ENCODE results near the gene BABAM2.
"Not testable (repeated sequence)": the region's sequence is repeated elsewhere in the genome, so short reads cannot be mapped to it uniquely, and the experiment has no call there.

BABAM2 gene

GRCh38 chr2:28011322-28011737 lies 120.8 kb downstream of the BABAM2 start:
- H3K4me2 ChIP-seq (ENCODE audit: insufficient read depth, low read length) = no peak overlapping the region
- H3K27me3 ChIP-seq (ENCODE audit: insufficient read depth, low read length, poor library complexity) = no peaks in the 10 kb centered on the region
- no peak overlapping the region for H3K27ac ChIP-seq (ENCODE audit: low read length)
- ATAC-seq (ENCODE audit: insufficient read depth, low read depth) (no peak), DNase-seq (no peak)
- no peak overlapping the region for H2AFZ ChIP-seq (ENCODE audit: low read depth, low read length)
- TF ChIP-seq CTCF (IDR thresholded peaks at IDR 0.05; ENCODE audit: borderline replicate concordance, extremely low read depth, low read length, poor library complexity, severe bottlenecking) (no peak), EZH2 (IDR thresholded peaks at IDR 0.05; ENCODE audit: borderline replicate concordance, low read depth, low read length, severe bottlenecking) (no peak)
- no peaks in the 10 kb centered on the region for H3K79me2 ChIP-seq (ENCODE audit: insufficient read depth, low read length)
- H3K4me1 ChIP-seq (ENCODE audit: insufficient read depth, low read length) = no peaks in the 10 kb centered on the region
- no peak overlapping the region for H3K9ac ChIP-seq (ENCODE audit: low read depth, low read length)
- H3K4me3 ChIP-seq (ENCODE audit: low read depth in 1 of 2, low read length in 2 of 2) = no peak overlapping the region
- H3K9me3 ChIP-seq (ENCODE audit: insufficient read depth, low read length, severe bottlenecking) = no peaks in the 10 kb centered on the region
- H4K20me1 ChIP-seq (ENCODE audit: insufficient read depth, low read length) = no peaks in the 10 kb centered on the region
- no peaks in the 10 kb centered on the region for H3K36me3 ChIP-seq (ENCODE audit: insufficient read depth, low read length)

GRCh38 chr2:28018474-28018873 lies 127.9 kb downstream of the BABAM2 start:
- not testable (repeated sequence) for DNase-seq; H4K20me1 ChIP-seq (ENCODE audit: insufficient read depth, low read length)

GRCh38 chr2:28019521-28019920 lies 129.0 kb downstream of the BABAM2 start:
- not testable (repeated sequence) for ATAC-seq (ENCODE audit: insufficient read depth, low read depth); H3K36me3 ChIP-seq (ENCODE audit: insufficient read depth, low read length); H3K27ac ChIP-seq (ENCODE audit: low read length); H3K4me1 ChIP-seq (ENCODE audit: insufficient read depth, low read length); H3K79me2 ChIP-seq (ENCODE audit: insufficient read depth, low read length); H4K20me1 ChIP-seq (ENCODE audit: insufficient read depth, low read length); H2AFZ ChIP-seq (ENCODE audit: low read depth, low read length); H3K9ac ChIP-seq (ENCODE audit: low read depth, low read length); H3K9me3 ChIP-seq (ENCODE audit: insufficient read depth, low read length, severe bottlenecking); DNase-seq; H3K4me2 ChIP-seq (ENCODE audit: insufficient read depth, low read length); H3K27me3 ChIP-seq (ENCODE audit: insufficient read depth, low read length, poor library complexity); H3K4me3 ChIP-seq (ENCODE audit: low read depth in 1 of 2, low read length in 2 of 2)

More at GRCh38 chr2:28018474-28018873, 127.9 kb downstream of the BABAM2 start:
- not testable (repeated sequence) for H3K4me3 ChIP-seq (ENCODE audit: low read depth in 1 of 2, low read length in 2 of 2); H3K27me3 ChIP-seq (ENCODE audit: insufficient read depth, low read length, poor library complexity); H3K4me2 ChIP-seq (ENCODE audit: insufficient read depth, low read length); H3K79me2 ChIP-seq (ENCODE audit: insufficient read depth, low read length); H3K9me3 ChIP-seq (ENCODE audit: insufficient read depth, low read length, severe bottlenecking); H2AFZ ChIP-seq (ENCODE audit: low read depth, low read length); H3K9ac ChIP-seq (ENCODE audit: low read depth, low read length); H3K4me1 ChIP-seq (ENCODE audit: insufficient read depth, low read length); H3K27ac ChIP-seq (ENCODE audit: low read length); ATAC-seq (ENCODE audit: insufficient read depth, low read depth); H3K36me3 ChIP-seq (ENCODE audit: insufficient read depth, low read length)

- DNase-seq = no peak
- H2AFZ ChIP-seq (ENCODE audit: low read depth, low read length) = no peak overlapping the region
- no peaks in the 10 kb centered on the region for H3K4me1 ChIP-seq (ENCODE audit: insufficient read depth, low read length)
- no peak overlapping the region for H3K27ac ChIP-seq (ENCODE audit: low read length)
- no peaks in the 10 kb centered on the region for H3K27me3 ChIP-seq (ENCODE audit: insufficient read depth, low read length, poor library complexity)
- H4K20me1 ChIP-seq (ENCODE audit: insufficient read depth, low read length) = no peaks in the 10 kb centered on the region; the same call in 1 of the 2 replicates
- no peak for ATAC-seq (ENCODE audit: insufficient read depth, low read depth)
- H3K36me3 ChIP-seq (ENCODE audit: insufficient read depth, low read length) = peaks cover 9% of the 10 kb centered on the region
- peaks cover 2% of the 10 kb centered on the region; the same call in 1 of the 2 replicates for H3K79me2 ChIP-seq (ENCODE audit: insufficient read depth, low read length)
- no peak overlapping the region for H3K4me3 ChIP-seq (ENCODE audit: low read depth in 1 of 2, low read length in 2 of 2)
- H3K9ac ChIP-seq (ENCODE audit: low read depth, low read length) = no peak overlapping the region
- H3K4me2 ChIP-seq (ENCODE audit: insufficient read depth, low read length) = no peak overlapping the region
- TF ChIP-seq EZH2 (IDR thresholded peaks at IDR 0.05; ENCODE audit: borderline replicate concordance, low read depth, low read length, severe bottlenecking) = no peak
- no peak for TF ChIP-seq CTCF (IDR thresholded peaks at IDR 0.05; ENCODE audit: borderline replicate concordance, extremely low read depth, low read length, poor library complexity, severe bottlenecking)
- no peaks in the 10 kb centered on the region for H3K9me3 ChIP-seq (ENCODE audit: insufficient read depth, low read length, severe bottlenecking)
Observed at GRCh38 chr2:28021898-28022297, 131.4 kb downstream of the BABAM2 start.

Measured in DND-41 (cell line).